Keratinocyte (primary cell): ENCODE measurements around the gene ACBD3.

Experiments used
- CTCF ChIP-seq, 3 experiments: IDR thresholded peaks in 1 of 3; conservative IDR thresholded peaks in 1 of 3; optimal IDR thresholded peaks in 1 of 3; 2 replicates in 2 of 3; 3 replicates in 1 of 3; pipeline versions ENCODE3 to v1.5.1; 2011; ENCODE audit warnings: low read length in 3 of 3, mild to moderate bottlenecking in 3 of 3, moderate library complexity in 2 of 3, control low read depth in 1 of 3, inconsistent platforms in 1 of 3; ENCODE audit not compliant: insufficient read depth in 2 of 3; ENCODE audit errors: extremely low read depth in 1 of 3
- EZH2 ChIP-seq: IDR thresholded peaks from one replicate; pipeline ENCODE4 v1.6.1; 2012; ENCODE audit warnings: inconsistent platforms, mild to moderate bottlenecking, low read length, moderate library complexity

DNA sequence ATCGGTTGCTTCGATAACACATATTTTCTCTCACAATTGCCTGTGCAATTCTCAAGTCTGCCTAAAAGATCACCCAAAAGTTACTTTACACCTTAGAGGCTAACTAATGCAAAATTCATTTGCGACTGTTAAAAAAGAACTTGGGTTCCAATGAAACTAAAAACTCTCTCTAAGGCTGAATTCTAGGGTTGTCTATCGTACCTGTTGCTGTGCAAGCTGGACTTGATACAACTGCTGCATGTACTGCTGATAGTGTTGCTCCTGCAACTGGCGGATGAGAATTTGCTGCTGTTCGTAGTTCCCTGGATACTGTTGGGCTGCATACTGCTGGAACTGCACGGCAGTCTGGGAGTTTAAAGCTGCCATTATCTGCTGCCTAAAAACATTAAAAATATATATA, 27.6 kb downstream of the ACBD3 start:
- TF ChIP-seq CTCF (optimal IDR thresholded peaks at IDR 0.05 in 1 of 3, IDR thresholded peaks at IDR 0.05 in 1 of 3, conservative IDR thresholded peaks at IDR 0.05 in 1 of 3; ENCODE audit: extremely low read depth in 1 of 3, insufficient read depth in 2 of 3, low read length in 3 of 3) (no peak), EZH2 (no peak)
